Epidermal melanocyte (primary cell): ENCODE measurements around the gene PRAF2.

Experiments used
- DNase-seq: peaks from one replicate; pipeline ENCODE4 v3.0.0; 2011; ENCODE audit warnings: low spot score; ENCODE audit not compliant: insufficient read length

The PRAF2 gene

DNA sequence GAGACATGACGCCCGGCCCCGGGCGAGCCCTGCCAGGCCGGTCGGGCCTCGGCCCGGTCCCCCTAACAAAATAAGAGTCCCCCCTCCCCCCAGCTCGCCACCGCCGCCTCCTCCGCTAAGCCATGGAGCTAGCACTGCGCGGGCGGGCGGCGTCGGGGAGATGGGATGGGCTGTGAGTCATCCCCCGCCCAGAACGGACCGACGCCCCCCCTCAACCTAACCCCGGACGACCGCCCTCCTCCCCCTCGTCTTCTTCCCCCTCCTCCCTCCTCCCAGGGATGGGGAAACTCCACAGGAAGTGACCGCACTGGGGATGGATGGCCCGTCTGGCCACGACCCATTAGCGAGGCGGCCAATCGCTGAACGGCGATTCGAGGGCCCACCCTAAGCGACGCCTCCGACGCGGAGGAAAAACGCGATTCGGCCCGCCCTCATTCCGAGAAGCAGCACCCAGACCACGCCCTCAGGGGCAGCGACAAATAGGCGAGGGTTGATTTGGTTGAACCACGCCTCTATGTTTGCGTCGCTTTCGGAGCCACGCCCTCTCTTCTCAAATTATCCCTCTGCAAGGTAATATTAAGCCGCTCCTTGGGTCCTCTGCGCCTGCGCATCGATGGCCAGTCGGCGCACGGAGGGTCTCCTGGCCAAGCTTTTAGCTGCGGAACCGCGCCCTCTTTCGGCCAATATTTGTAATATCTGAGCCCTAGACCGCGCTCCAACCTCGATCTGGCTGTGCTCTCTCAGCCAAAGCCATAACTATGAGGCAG lies 30.4 kb downstream of the PRAF2 start, which contains the start of gene TFE3:
TSS of gene TFE3 (minus strand) at position 138 of the 767 bp plus-strand sequence. CDS start at position 7, 131 bp downstream.
- peak; percentile 83 for DNase-seq

DNA sequence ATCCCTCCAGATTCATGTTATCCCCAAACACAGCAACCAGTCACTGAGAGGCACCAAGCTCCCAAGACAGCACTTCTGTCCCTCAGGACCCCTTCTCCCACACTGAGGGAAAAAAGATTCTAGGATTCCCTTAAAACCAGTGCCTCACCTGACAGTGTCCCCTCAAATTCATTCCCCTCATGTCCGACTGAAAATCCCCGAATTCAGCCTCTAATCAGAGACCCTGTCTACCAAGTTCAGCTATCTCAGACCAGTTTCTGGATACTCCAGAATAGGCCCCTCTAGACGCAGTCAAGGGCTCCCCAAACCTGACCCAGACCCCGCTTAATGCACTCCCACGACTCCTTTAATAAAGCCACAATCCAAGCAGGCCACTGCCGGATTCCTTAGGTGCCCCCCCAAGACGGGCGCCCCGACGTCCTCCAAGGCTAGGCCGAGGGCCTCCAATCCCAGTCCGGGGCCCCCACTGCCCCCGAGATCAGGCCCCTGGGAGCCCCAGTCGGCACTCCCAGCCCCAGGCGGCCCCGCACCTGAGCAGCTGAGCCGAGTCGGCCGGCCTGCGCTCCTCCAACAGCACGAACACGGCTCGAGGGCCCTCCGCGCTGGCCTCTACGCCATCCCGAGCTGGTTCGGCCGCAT lies 31.1 kb downstream of the PRAF2 start:
- DNase-seq, result no peak

DNA sequence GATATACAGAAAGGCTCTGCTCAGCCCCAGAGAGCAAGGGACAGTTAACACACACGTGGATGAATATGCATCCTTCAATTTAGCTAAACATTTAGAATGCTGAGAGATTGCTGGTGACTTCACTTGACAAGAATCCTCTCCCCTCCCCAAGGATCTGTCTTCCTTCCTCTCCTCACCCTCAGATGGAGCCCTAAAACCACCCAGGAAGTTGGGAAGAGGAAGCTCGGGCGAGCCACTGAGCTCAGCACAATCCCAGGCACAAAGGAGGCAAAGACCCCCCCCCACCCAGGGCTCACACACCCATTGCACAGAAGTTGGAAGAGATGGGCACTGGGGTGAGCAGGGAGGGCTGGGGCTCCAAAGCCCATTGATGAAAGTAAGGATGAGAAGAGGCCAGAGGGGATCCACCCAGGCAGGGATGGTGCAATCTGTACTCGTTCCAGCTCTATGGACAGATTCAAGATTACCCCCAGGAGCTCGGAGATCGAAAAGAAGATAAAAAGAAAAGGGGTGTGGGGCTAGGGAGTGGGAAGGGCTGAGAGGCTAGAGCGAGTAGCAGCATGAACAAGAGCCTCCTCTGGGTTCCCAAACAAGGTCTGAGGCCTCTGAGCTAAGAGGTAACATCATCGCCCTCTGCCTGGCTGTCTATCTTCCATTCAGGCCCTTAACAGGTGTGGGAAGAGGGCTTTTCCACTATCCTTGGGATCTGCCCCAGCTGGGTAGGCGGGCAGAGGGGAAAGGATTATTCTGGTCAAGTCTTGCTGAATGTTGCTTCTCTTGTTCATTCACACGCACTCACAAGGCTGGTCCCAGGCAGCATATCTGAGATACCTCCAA lies 31.8 kb downstream of the PRAF2 start:
- peak; percentile 16 for DNase-seq

DNA sequence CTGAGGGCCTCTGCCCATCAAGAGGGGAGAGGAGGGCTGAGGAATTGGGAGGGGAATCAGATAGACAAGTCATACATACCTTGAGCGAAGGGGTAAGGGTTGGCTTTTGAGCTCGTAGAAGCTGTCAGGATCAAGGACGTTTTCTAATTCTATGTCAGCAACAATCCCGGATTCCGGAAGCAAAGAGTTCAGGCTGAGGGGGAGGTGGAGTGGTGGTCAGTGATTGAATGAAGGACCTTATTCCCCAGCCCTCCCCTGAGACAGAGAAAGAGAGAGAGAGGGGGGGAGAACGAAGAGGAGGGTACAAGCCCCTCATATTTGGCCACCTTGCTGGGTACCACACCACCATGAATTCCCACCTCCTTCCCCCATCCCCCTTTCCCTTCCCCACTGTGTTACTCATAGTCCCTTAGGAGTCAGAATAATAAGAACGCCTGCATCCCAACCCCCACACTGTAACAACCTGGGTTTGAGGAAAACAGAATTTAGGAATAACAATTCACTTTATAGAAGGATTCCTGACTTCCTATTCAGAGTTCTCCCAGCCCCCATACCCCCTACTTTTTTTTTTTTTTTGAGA lies 33.3 kb downstream of the PRAF2 start:
- DNase-seq, result peak; percentile 11

DNA sequence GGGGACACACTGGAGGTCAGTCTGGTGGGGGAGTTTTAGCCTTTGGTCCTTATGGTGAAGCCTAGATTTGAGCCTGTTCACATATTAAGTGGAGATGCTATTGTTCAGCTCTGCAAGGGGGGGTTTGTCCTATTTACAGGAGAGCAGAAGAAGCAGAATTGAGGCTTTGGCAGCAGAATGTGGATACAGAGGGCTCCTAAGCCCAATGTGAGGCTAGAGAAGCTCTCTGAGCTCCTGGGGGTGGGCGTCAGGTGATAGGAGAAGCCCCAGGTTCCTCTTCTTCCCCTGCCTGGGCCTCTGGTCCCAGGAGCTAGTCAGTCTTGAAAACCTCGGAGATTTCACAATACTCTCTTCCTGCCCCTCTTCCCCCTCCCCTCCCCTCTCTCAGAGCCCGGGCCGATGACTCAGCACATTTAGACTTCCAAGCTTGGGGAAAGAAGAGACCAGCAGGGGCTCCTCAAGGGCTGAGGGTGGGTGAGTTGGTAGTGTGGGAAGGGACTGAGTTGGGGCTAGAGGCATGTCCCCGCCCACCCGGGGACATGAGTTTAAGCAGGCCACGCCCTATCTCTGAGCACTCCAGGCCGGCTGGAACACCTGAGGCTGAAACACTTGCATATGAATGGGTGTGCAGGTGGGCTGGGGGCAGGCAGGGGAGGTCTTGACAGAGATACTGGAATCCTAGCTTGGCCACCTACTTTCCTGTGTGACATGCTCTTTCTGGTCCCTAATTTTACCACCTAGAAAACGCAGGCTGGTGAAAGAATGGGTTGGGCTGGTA lies 34.0 kb downstream of the PRAF2 start:
- DNase-seq, result peak; percentile 51

DNA sequence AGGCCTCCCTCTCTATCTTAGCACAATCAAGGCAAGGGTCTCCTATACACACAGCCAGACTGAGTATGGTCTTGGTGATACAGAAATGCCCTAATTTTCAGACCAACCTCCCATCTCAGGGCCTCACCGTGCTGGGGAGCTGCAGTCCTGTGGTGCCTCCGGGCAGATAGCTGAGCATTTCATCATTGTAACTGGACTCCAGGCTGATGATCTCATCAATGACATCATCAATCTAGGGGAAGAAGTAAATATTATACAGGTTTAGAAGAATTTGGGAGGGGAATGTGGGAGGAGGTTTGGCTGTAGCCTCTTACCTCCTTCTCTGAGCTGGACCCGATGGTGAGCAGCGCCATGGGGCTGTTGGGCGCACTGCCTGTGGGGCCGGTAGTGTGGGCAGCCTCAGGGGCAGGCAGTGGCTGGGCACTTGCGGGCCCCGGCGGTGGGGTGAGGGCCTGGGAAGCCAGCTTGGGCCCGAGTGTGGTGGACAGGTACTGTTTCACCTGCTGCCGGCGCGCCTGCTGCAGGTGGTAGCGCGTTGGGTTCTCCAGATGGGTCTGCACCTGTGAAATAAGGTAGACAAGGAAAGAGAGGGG lies 35.8 kb downstream of the PRAF2 start:
- DNase-seq, result peak; percentile 2

DNA sequence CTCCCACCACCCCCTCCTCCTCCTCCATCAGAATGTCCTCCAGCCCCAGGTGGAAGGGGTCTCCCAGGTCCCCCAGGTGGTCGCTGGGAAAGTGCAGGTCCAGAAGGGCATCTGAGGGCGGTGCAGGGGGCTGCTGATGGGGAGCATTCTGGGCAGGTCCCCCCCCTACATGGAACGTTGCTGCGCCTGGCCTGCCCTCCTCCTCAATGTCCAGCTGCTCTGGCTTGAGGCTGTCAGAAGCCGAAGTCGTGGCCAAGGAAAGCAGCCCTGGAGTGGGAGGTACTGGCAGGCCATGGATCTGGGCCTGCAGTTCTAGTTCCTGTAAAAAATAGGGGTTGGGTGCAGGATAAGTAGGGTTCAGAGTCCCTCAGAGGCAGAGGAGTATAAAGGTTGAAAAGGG lies 43.5 kb downstream of the PRAF2 start:
- no peak for DNase-seq

DNA sequence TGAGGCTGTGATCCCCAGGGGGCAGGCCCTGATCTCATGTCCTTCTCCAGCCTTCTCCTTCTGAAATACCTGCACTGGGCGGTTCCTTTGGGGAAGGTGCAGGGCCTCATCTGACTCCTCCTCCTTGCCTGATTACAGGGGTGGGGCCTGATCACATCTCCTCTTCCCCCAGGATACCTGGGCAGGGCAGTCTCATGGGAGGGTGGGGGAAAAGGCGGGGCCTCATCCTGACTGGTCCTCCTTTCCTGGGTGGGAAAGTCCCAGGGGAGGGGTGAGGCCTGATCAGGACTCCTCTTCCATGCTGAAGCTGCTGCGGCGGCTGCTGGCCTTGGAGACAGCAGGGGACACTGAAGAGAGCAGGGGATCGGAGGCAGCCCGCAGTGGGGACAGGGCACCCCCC lies 43.9 kb downstream of the PRAF2 start:
- no peak for DNase-seq
